ENCODE results near the gene RENBP. TPM values are rescaled to one million over a fixed set of nuclear protein-coding genes. Genes with fewer than 3 reads are reported as not detected.

RENBP gene
- polyA plus RNA-seq, 1 of the 3 experiments (the other 2 are of a cell fraction) = 0.90 TPM

DNA sequence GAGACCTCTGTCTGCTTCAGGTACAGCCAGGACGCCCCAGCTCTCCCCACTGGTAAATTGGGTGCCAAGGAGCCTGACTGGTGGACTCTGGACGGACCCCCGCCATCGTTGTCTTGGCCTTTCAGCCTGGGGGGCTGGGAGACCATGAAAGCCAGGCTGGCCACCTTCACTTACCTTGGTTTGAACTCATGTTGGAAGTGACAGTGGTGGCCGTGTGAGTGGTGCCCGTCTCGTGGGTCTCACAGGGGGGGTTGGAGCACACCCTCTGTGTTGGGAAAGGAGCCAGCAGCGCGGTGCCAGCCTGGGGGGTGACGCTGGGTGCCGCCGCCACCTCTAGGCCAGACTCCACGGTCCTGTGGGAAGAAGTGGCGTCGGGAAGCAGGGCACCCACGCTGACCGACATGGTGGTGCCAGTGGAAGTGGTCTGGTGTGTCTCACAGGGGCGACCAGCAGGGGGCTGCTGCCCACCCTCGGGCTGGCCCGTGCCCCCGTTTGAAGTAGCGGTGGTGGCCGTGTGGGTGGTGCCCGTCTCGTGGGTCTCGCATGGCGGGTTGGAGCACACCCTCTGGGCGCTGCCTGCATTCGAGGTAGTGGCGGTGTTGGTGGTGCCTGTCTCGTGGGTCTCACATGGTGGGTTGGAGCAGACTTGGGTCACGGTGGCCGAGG, 9.6 kb upstream of the RENBP start:
- Histone ChIP-seq H3K27ac (ENCODE audit: low read depth in 2 of 2, low read length in 1 of 2) (no peak overlapping the region), H3F3A (replicated peaks; ENCODE audit: insufficient read depth) (peaks cover 3% of the 10 kb centered on the region), H3K4me2 (no peak overlapping the region), H3K9me3 (no peaks in the 10 kb centered on the region), H3K9ac (no peak overlapping the region), H3K9me2 (no peaks in the 10 kb centered on the region), H3K4me3 (ENCODE audit: low read depth in 2 of 2, low read length in 1 of 2) (no peak overlapping the region), H3K27me3 (ENCODE audit: insufficient read depth) (no peaks in the 10 kb centered on the region), H3K36me3 (replicated peaks in 1 of 2; ENCODE audit: control insufficient read depth in 1 of 2, insufficient read depth in 2 of 2, low read length in 1 of 2) (peaks cover 13 to 97% of the 10 kb centered on the region in 2 experiments), H4K20me1 (ENCODE audit: insufficient read depth) (peaks cover 5% of the 10 kb centered on the region; the same call in 1 of the 2 replicates), H2AFZ (ENCODE audit: low read depth) (no peak overlapping the region), H3K4me1 (ENCODE audit: control insufficient read depth in 1 of 2, insufficient read depth in 2 of 2, low read depth in 1 of 2, low read length in 1 of 2) (no peaks in the 10 kb centered on the region; a peak in 1 of 4 replicates), H3K79me2 (ENCODE audit: insufficient read depth) (no peaks in the 10 kb centered on the region)
- POLR2A ChIA-PET = no interaction called here
- WGBS (ENCODE audit: low lambda C conversion rate) = 96% methylated on average over 15 of the region's 33 CpGs
- CTCF ChIA-PET = interaction anchor here (0.6 to 11.8 kb wide), 11 partner anchors 10 to 416 kb away, joined by 3 to 271 read pairs (median 3); partner anchors contain the start of genes ARHGAP4, HCFC1, NAA10 and PLXNB3
- peak; percentile 73 for DNase-seq
- TF ChIP-seq, protein P1, sequence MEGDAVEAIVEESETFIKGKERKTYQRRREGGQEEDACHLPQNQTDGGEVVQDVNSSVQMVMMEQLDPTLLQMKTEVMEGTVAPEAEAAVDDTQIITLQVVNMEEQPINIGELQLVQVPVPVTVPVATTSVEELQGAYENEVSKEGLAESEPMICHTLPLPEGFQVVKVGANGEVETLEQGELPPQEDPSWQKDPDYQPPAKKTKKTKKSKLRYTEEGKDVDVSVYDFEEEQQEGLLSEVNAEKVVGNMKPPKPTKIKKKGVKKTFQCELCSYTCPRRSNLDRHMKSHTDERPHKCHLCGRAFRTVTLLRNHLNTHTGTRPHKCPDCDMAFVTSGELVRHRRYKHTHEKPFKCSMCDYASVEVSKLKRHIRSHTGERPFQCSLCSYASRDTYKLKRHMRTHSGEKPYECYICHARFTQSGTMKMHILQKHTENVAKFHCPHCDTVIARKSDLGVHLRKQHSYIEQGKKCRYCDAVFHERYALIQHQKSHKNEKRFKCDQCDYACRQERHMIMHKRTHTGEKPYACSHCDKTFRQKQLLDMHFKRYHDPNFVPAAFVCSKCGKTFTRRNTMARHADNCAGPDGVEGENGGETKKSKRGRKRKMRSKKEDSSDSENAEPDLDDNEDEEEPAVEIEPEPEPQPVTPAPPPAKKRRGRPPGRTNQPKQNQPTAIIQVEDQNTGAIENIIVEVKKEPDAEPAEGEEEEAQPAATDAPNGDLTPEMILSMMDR (IDR thresholded peaks at IDR 0.05) = peak; percentile 18; the same call in 1 of the 2 replicates
- TF ChIP-seq EP300 (IDR thresholded peaks at IDR 0.05; ENCODE audit: borderline replicate concordance in 1 of 2, low read depth in 1 of 2, low read length in 1 of 2) = no peak

DNA sequence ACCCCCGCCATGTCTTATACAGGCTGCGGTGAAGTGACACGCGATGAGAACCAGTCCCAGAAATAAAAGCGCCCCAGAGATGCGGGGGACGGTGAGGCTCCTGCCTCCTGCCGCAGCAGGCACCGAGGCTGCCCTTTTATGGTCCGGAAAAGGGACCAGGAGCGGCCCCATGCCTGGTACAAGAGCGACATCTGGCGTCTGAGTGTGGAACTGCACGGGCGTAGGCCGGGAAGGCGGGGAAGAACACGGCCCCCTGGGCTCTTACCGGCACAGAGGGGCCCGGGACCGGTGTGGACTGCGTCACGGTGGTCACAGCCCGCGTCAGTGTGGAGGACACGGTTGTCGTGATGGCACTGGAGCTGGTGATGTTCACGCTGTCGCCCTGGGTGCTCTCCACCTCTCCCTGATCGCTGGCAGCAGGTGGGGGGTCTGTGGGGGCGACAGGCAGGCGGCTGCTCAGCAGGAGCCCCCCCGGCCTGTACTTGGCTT, 8.9 kb upstream of the RENBP start:
- Histone ChIP-seq H3K9ac (no peak overlapping the region), H3K36me3 (replicated peaks in 1 of 2; ENCODE audit: control insufficient read depth in 1 of 2, insufficient read depth in 2 of 2, low read length in 1 of 2) (peaks cover 13 to 96% of the 10 kb centered on the region in 2 experiments), H3K4me1 (ENCODE audit: control insufficient read depth in 1 of 2, insufficient read depth in 2 of 2, low read depth in 1 of 2, low read length in 1 of 2) (no peaks in the 10 kb centered on the region; a peak in 1 of 4 replicates), H3K27me3 (ENCODE audit: insufficient read depth) (no peaks in the 10 kb centered on the region), H3K79me2 (ENCODE audit: insufficient read depth) (no peaks in the 10 kb centered on the region), H3K9me3 (no peaks in the 10 kb centered on the region), H2AFZ (ENCODE audit: low read depth) (no peak overlapping the region), H3K4me2 (no peak overlapping the region), H3K27ac (ENCODE audit: low read depth in 2 of 2, low read length in 1 of 2) (no peak overlapping the region), H3K4me3 (ENCODE audit: low read depth in 2 of 2, low read length in 1 of 2) (no peak overlapping the region), H3K9me2 (no peaks in the 10 kb centered on the region), H3F3A (replicated peaks; ENCODE audit: insufficient read depth) (peaks cover 8% of the 10 kb centered on the region), H4K20me1 (ENCODE audit: insufficient read depth) (peaks cover 5% of the 10 kb centered on the region; the same call in 1 of the 2 replicates)
- POLR2A ChIA-PET = no interaction called here
- CTCF ChIA-PET = interaction anchor here (0.6 to 11.8 kb wide), 15 partner anchors 9 to 416 kb away, joined by 3 to 271 read pairs (median 3); partner anchors contain the start of genes ARHGAP4, HCFC1, NAA10 and PLXNB3
- peak; percentile 95 for DNase-seq
- WGBS (ENCODE audit: low lambda C conversion rate) = 19% methylated on average over 10 of the region's 33 CpGs
- TF ChIP-seq GABPA (IDR thresholded peaks at IDR 0.05; ENCODE audit: low read depth) (no peak), SMC3 (IDR thresholded peaks at IDR 0.05; ENCODE audit: low read depth, low read length) (peak; percentile 73), MXI1 (IDR thresholded peaks at IDR 0.05; ENCODE audit: low read depth, low read length) (0 out of 2 replicates have a peak, but pooled peaks have one; percentile 23), IRF3 (IDR thresholded peaks at IDR 0.05; ENCODE audit: low read depth, low read length) (no peak), RAD21 (IDR thresholded peaks at IDR 0.05; ENCODE audit: low read length) (peak; percentile 88)
- TF ChIP-seq, protein P1 (IDR thresholded peaks at IDR 0.05) = peak; percentile 97

Data from SK-N-SH (cell line).